Neural cell (in vitro differentiated cells): ENCODE results near the gene MYO3B. TPM values are rescaled to one million over a fixed set of nuclear protein-coding genes. Genes with fewer than 3 reads are reported as not detected.

ENCODE experiments used
- H2AFZ ChIP-seq: fragments of 200-600, 300-800 bp; sonication (generic), shearing (Covaris generic); 2 replicates; pipeline ENCODE4 v1.6.0; 2014; ENCODE audit warnings: low read depth, mild to moderate bottlenecking, antibody characterized with exemption, low read length, moderate library complexity
- H3F3A ChIP-seq: fragments of 200-600 bp; shearing (Covaris generic); 2 replicates; pipeline ENCODE4 v1.6.1; 2016; ENCODE audit warnings: mild to moderate bottlenecking, moderate library complexity, mixed read lengths, antibody characterized with exemption, low read length; ENCODE audit not compliant: insufficient read depth, poor library complexity, severe bottlenecking
- H3K27ac ChIP-seq: fragments of 200-600, 300-800 bp; sonication (generic), shearing (Covaris generic); 2 replicates; pipeline ENCODE4 v1.5.1; 2014; ENCODE audit warnings: mild to moderate bottlenecking, low read length, moderate library complexity
- H3K27me3 ChIP-seq: fragments of 300-800, 200-600 bp; sonication (generic), shearing (Covaris generic); 2 replicates; pipeline ENCODE4 v1.6.0; 2014; ENCODE audit warnings: mild to moderate bottlenecking, low read depth, low read length, moderate library complexity; ENCODE audit not compliant: insufficient read depth
- H3K36me3 ChIP-seq: fragments of 300-800, 200-600 bp; sonication (generic), shearing (Covaris generic); 2 replicates; pipeline ENCODE4 v1.5.1; 2014; ENCODE audit warnings: mild to moderate bottlenecking, antibody characterized with exemption, low read length, moderate library complexity; ENCODE audit not compliant: insufficient read depth
- H3K4me2 ChIP-seq: fragments of 300-800, 200-600 bp; sonication (generic), shearing (Covaris generic); 2 replicates; pipeline ENCODE4 v1.6.0; 2014; ENCODE audit warnings: mild to moderate bottlenecking, low read length
- H3K4me3 ChIP-seq: fragments of 300-800, 200-600 bp; sonication (generic), shearing (Covaris generic); 2 replicates; pipeline ENCODE4 v1.5.1; 2014; ENCODE audit warnings: mild to moderate bottlenecking, low read length, moderate library complexity
- H3K79me2 ChIP-seq: fragments of 200-600 bp; shearing (Covaris generic); replicated peaks from 2 replicates; pipeline ENCODE4 v1.6.0; 2014; ENCODE audit warnings: mild to moderate bottlenecking, low read length, moderate library complexity; ENCODE audit not compliant: insufficient read depth
- H3K9ac ChIP-seq: fragments of 300-800, 200-600 bp; sonication (generic), shearing (Covaris generic); 2 replicates; pipeline ENCODE4 v1.6.1; 2016; ENCODE audit warnings: mild to moderate bottlenecking, low read length, mixed read lengths
- H3K9me2 ChIP-seq: fragments of 200-600 bp; shearing (Covaris generic); 2 replicates; pipeline ENCODE4 v1.6.1; 2016; ENCODE audit warnings: mild to moderate bottlenecking, low read length, mixed read lengths; ENCODE audit not compliant: insufficient read depth
- H3K9me3 ChIP-seq: fragments of 200-600, 300-800 bp; sonication (generic), shearing (Covaris generic); 2 replicates; pipeline ENCODE4 v1.6.1; 2016; ENCODE audit warnings: mild to moderate bottlenecking, mixed run types, low read length, moderate library complexity, mixed read lengths
- H4K20me1 ChIP-seq: fragments of 200-600 bp; shearing (Covaris generic); 2 replicates; pipeline ENCODE4 v1.6.1; 2016; ENCODE audit warnings: mild to moderate bottlenecking, mixed run types; ENCODE audit not compliant: insufficient read depth
- EP300 ChIP-seq: fragments of 450-650 bp; conservative IDR thresholded peaks from 2 replicates; pipeline ENCODE4 v1.6.1; 2014; ENCODE audit warnings: antibody characterized with exemption, mild to moderate bottlenecking, moderate library complexity; ENCODE audit not compliant: poor library complexity, severe bottlenecking
- EZH2 ChIP-seq: fragments of 200-600, 300-800 bp; shearing (Covaris generic), sonication (generic); IDR thresholded peaks from 2 replicates; pipeline ENCODE4 v1.6.1; 2014; ENCODE audit warnings: antibody characterized with exemption, low read length, borderline replicate concordance, mild to moderate bottlenecking; ENCODE audit not compliant: insufficient read depth, poor library complexity, severe bottlenecking
- MXI1 ChIP-seq: fragments of 450-650 bp; conservative IDR thresholded peaks from 2 replicates; pipeline ENCODE4 v1.6.1; 2014; ENCODE audit warnings: antibody characterized with exemption, mild to moderate bottlenecking; ENCODE audit not compliant: poor library complexity, severe bottlenecking
- POLR2AphosphoS5 ChIP-seq: IDR thresholded peaks from 2 replicates; pipeline ENCODE4 v1.6.1; 2012
- RAD21 ChIP-seq: fragments of 450-650 bp; conservative IDR thresholded peaks from 2 replicates; pipeline ENCODE4 v1.6.1; 2014; ENCODE audit warnings: antibody characterized with exemption, mild to moderate bottlenecking, moderate library complexity
- SMC3 ChIP-seq: fragments of 450-650 bp; conservative IDR thresholded peaks from 2 replicates; pipeline ENCODE4 v1.6.1; 2014; ENCODE audit warnings: antibody characterized with exemption, mild to moderate bottlenecking, moderate library complexity; ENCODE audit not compliant: poor library complexity
- TAF1 ChIP-seq: IDR thresholded peaks from 2 replicates; pipeline ENCODE4 v1.6.1; 2012; ENCODE audit warnings: low read depth
- polyA plus RNA-seq: library from polyadenylated mRNA; depleted of rRNA; stranded (reverse); fragments of >200 nt; gene quantifications from 2 replicates; pipeline ENCODE4 v1.2.3, GENCODE V29; 2014
- TF ChIP-seq, protein P1 (sequence below): fragments of 450-650 bp; IDR thresholded peaks from 2 replicates; pipeline ENCODE4 v1.5.1; 2014; ENCODE audit warnings: antibody characterized with exemption, mild to moderate bottlenecking, moderate library complexity; ENCODE audit not compliant: poor library complexity, severe bottlenecking
- TF ChIP-seq, protein P2 (sequence below): IDR thresholded peaks from 2 replicates; pipeline ENCODE4 v1.6.1; 2012; ENCODE audit warnings: borderline replicate concordance

The MYO3B gene
- polyA plus RNA-seq, 1 donor from 2014 or later: 0.11 TPM

DNA sequence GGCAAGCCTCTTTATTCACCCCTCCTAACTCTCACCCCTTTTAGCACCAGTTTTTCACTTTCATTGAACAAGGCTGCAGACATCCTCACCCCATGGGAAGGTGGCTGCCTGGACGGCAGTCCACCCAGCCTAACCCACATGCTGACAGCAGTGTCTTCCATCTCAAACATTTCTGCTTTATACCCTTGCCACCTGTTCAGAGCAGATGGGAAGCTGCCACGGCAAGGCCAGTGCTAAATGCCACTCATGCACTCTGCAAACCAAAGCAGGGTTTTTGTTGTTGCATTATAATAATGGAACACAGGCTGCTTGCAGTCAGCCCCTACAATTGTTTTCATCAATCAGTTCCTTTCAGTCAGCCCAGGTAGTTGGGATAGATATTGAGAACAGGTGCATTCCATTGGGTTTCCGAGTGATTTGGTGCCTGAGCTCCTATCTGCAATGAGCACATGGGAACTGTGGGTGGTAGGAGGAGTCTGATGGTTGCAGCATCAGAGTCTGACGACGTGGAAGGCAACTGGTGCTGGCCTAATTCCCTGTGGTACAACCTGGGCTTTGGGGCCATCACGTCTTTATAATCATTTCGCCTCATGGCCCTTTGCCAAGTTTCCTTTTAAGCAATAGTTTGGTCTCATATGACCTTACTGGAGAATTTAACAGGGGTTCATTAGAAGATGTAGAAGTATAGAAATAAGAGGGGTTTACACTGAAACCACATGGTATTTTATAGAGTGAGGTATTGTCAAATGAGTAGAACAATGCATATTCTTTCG is 284.7 kb downstream of the MYO3B start:
- Histone ChIP-seq H3K9me3 (no peaks in the 10 kb centered on the region), H2AFZ (no peak overlapping the region), H3K9ac (no peak overlapping the region), H4K20me1 (no peaks in the 10 kb centered on the region), H3K9me2 (no peaks in the 10 kb centered on the region), H3K4me2 (no peak overlapping the region), H3K27ac (no peak overlapping the region), H3F3A (no peaks in the 10 kb centered on the region), H3K27me3 (no peaks in the 10 kb centered on the region), H3K36me3 (no peaks in the 10 kb centered on the region), H3K4me3 (no peak overlapping the region), H3K79me2 (no peaks in the 10 kb centered on the region)
- no peak for TF ChIP-seq SMC3
- TF ChIP-seq EZH2: no peak
- TF ChIP-seq, protein P1, sequence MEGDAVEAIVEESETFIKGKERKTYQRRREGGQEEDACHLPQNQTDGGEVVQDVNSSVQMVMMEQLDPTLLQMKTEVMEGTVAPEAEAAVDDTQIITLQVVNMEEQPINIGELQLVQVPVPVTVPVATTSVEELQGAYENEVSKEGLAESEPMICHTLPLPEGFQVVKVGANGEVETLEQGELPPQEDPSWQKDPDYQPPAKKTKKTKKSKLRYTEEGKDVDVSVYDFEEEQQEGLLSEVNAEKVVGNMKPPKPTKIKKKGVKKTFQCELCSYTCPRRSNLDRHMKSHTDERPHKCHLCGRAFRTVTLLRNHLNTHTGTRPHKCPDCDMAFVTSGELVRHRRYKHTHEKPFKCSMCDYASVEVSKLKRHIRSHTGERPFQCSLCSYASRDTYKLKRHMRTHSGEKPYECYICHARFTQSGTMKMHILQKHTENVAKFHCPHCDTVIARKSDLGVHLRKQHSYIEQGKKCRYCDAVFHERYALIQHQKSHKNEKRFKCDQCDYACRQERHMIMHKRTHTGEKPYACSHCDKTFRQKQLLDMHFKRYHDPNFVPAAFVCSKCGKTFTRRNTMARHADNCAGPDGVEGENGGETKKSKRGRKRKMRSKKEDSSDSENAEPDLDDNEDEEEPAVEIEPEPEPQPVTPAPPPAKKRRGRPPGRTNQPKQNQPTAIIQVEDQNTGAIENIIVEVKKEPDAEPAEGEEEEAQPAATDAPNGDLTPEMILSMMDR: no peak
- no peak for TF ChIP-seq MXI1
- no peak for TF ChIP-seq TAF1
- TF ChIP-seq, protein P2, sequence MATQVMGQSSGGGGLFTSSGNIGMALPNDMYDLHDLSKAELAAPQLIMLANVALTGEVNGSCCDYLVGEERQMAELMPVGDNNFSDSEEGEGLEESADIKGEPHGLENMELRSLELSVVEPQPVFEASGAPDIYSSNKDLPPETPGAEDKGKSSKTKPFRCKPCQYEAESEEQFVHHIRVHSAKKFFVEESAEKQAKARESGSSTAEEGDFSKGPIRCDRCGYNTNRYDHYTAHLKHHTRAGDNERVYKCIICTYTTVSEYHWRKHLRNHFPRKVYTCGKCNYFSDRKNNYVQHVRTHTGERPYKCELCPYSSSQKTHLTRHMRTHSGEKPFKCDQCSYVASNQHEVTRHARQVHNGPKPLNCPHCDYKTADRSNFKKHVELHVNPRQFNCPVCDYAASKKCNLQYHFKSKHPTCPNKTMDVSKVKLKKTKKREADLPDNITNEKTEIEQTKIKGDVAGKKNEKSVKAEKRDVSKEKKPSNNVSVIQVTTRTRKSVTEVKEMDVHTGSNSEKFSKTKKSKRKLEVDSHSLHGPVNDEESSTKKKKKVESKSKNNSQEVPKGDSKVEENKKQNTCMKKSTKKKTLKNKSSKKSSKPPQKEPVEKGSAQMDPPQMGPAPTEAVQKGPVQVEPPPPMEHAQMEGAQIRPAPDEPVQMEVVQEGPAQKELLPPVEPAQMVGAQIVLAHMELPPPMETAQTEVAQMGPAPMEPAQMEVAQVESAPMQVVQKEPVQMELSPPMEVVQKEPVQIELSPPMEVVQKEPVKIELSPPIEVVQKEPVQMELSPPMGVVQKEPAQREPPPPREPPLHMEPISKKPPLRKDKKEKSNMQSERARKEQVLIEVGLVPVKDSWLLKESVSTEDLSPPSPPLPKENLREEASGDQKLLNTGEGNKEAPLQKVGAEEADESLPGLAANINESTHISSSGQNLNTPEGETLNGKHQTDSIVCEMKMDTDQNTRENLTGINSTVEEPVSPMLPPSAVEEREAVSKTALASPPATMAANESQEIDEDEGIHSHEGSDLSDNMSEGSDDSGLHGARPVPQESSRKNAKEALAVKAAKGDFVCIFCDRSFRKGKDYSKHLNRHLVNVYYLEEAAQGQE: no peak

DNA sequence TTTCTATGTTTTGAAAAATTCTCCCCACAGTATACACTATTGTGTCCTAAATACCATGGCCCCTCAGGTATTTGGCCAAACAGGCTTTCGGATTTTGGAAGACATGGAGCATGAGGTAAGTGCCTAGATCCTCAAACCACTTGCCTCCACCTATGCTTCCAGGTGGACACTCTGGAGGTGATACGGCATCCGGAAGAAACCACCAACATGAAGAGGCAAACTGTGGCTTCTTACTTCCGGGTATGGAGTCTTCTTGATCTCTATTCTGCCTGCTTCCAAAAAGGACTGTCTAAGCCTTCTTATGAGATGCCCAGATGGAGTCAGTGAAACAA is 285.2 kb downstream of the MYO3B start:
- Histone ChIP-seq H3K9ac (no peak overlapping the region), H3F3A (no peaks in the 10 kb centered on the region), H3K9me3 (no peaks in the 10 kb centered on the region), H3K27ac (no peak overlapping the region), H4K20me1 (no peaks in the 10 kb centered on the region), H3K9me2 (no peaks in the 10 kb centered on the region), H2AFZ (no peak overlapping the region), H3K79me2 (no peaks in the 10 kb centered on the region), H3K27me3 (no peaks in the 10 kb centered on the region), H3K4me2 (no peak overlapping the region), H3K4me3 (no peak overlapping the region), H3K36me3 (no peaks in the 10 kb centered on the region)
- TF ChIP-seq EP300 (no peak), MXI1 (no peak), RAD21 (no peak), EZH2 (no peak), SMC3 (no peak), TAF1 (no peak), POLR2AphosphoS5 (no peak)
- TF ChIP-seq, protein P1: no peak
- TF ChIP-seq, protein P2: no peak
